OCI-LY3 (cell line): ENCODE results near the gene ATP2B1.

ENCODE experiments used
- H2AFZ ChIP-seq: fragments of 200-600, 300-600 bp; shearing (Covaris generic); 2 replicates; pipeline ENCODE4 v1.6.0; 2014; ENCODE audit warnings: antibody characterized with exemption, low read depth, low read length
- H3K27ac ChIP-seq: fragments of 200-600, 300-600 bp; sonication (generic); 2 replicates; pipeline ENCODE4 v1.5.1; 2014; ENCODE audit warnings: mild to moderate bottlenecking, low read length, moderate library complexity, mixed read lengths
- H3K27me3 ChIP-seq: fragments of 200-600, 300-600 bp; sonication (generic); 2 replicates; pipeline ENCODE4 v1.6.1; 2014; ENCODE audit warnings: low read depth, low read length, mixed read lengths
- H3K36me3 ChIP-seq: fragments of 200-600, 300-600 bp; sonication (generic); replicated peaks from 2 replicates; pipeline ENCODE3; 2014; ENCODE audit warnings: low read depth, low read length, mixed read lengths
- H3K4me1 ChIP-seq: fragments of 300-600, 200-600 bp; sonication (generic); 2 replicates; pipeline ENCODE4 v1.6.1; 2014; ENCODE audit warnings: low read length, mixed read lengths
- H3K4me2 ChIP-seq: fragments of 200-600, 300-600 bp; sonication (generic); 2 replicates; pipeline ENCODE4 v1.6.1; 2014; ENCODE audit warnings: low read length, mixed read lengths
- H3K4me3 ChIP-seq: fragments of 300-600, 200-600 bp; sonication (generic); 2 replicates; pipeline ENCODE4 v1.5.1; 2014; ENCODE audit warnings: antibody characterized with exemption, mild to moderate bottlenecking, low read length, moderate library complexity
- H3K79me2 ChIP-seq: fragments of 300-600, 200-600 bp; shearing (Covaris generic); 2 replicates; pipeline ENCODE4 v1.6.1; 2014; ENCODE audit warnings: mild to moderate bottlenecking, low read length, mixed read lengths
- H3K9ac ChIP-seq: fragments of 300-600, 200-600 bp; shearing (Covaris generic); 2 replicates; pipeline ENCODE4 v1.6.0; 2014; ENCODE audit warnings: mild to moderate bottlenecking, low read length, moderate library complexity
- H3K9me3 ChIP-seq: fragments of 200-600, 300-600 bp; shearing (Covaris generic); 2 replicates; pipeline ENCODE4 v1.6.1; 2014; ENCODE audit warnings: low read length, mixed read lengths; ENCODE audit not compliant: insufficient read depth
- H4K20me1 ChIP-seq: fragments of 200-600, 300-600 bp; sonication (generic); 2 replicates; pipeline ENCODE4 v1.6.1; 2016; ENCODE audit warnings: low read length, mixed read lengths; ENCODE audit not compliant: insufficient read depth
- EZH2phosphoT487 ChIP-seq: fragments of 200-600 bp; shearing (Covaris generic); IDR thresholded peaks from 2 replicates; pipeline ENCODE4 v1.6.1; 2018; ENCODE audit warnings: antibody characterized with exemption, mixed run types, low read depth
- TF ChIP-seq, protein P1 (sequence below): fragments of 200-600, 300-600 bp; sonication (generic); IDR thresholded peaks from 2 replicates; pipeline ENCODE4 v1.5.1; 2014; ENCODE audit warnings: antibody characterized with exemption, low read length, low read depth

Gene ATP2B1

DNA sequence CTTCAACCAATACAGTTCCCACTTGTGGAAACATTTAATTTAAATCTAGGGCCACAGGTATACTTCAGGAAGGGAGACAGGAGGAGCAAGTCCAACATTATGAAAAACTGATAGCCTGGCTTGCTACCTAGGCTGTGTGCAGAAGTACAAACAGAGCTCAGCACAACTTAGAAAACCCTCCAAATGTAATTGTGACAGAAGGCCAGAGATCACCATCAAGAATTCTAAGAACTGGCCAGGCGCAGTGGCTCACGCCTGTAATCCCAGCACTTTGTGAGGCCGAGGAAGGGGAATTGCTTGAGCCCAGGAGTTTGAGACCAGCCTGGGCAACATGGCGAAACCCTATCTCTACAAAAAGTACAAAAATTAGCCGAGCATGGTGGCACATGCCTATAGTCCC is 14.1 kb downstream of the ATP2B1 start:
- no peak overlapping the region for H2AFZ ChIP-seq
- H3K9me3 ChIP-seq: no peaks in the 10 kb centered on the region
- H3K79me2 ChIP-seq: peaks cover 100% of the 10 kb centered on the region
- H3K9ac ChIP-seq: no peak overlapping the region
- no peak overlapping the region for H3K4me3 ChIP-seq
- no peak overlapping the region for H3K4me2 ChIP-seq
- H3K4me1 ChIP-seq: peaks cover 9% of the 10 kb centered on the region; the same call in 1 of the 2 replicates
- TF ChIP-seq, protein P1, sequence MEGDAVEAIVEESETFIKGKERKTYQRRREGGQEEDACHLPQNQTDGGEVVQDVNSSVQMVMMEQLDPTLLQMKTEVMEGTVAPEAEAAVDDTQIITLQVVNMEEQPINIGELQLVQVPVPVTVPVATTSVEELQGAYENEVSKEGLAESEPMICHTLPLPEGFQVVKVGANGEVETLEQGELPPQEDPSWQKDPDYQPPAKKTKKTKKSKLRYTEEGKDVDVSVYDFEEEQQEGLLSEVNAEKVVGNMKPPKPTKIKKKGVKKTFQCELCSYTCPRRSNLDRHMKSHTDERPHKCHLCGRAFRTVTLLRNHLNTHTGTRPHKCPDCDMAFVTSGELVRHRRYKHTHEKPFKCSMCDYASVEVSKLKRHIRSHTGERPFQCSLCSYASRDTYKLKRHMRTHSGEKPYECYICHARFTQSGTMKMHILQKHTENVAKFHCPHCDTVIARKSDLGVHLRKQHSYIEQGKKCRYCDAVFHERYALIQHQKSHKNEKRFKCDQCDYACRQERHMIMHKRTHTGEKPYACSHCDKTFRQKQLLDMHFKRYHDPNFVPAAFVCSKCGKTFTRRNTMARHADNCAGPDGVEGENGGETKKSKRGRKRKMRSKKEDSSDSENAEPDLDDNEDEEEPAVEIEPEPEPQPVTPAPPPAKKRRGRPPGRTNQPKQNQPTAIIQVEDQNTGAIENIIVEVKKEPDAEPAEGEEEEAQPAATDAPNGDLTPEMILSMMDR: no peak
- TF ChIP-seq EZH2phosphoT487: no peak
- no peak overlapping the region for H3K27ac ChIP-seq
- peaks cover 89% of the 10 kb centered on the region for H4K20me1 ChIP-seq
- no peaks in the 10 kb centered on the region for H3K27me3 ChIP-seq
- H3K36me3 ChIP-seq: no peaks in the 10 kb centered on the region

DNA sequence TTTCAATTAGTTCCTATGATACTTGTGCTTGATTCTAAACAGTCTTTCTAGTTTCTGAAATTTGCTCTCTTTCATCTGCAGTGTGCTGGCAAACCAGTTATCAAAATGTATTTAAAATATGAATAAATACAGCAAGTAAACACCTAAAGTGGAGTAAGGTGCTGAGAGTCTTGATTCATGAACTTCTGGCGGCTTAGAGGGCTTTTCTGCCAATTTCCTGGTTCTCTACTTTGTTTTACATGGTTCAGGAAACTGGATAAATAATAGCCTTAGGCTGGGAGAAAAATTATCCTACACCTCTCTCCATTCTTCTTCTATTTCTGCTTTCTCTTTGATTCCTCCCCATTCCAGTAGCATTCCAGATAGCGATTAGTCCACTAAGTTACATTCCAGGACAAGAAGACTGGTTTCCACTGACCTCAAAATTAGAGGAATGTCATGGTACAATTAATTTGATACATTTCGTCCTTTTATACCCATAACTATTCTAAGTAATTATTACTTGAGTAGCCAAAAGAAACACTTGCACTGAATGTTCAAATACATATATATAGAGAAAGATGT is 14.9 kb downstream of the ATP2B1 start:
- Histone ChIP-seq H3K4me1 (peaks cover 9% of the 10 kb centered on the region; the same call in 1 of the 2 replicates), H4K20me1 (peaks cover 89% of the 10 kb centered on the region), H3K9ac (no peak overlapping the region), H3K36me3 (no peaks in the 10 kb centered on the region), H3K27me3 (no peaks in the 10 kb centered on the region), H3K9me3 (no peaks in the 10 kb centered on the region), H3K27ac (no peak overlapping the region), H3K4me3 (no peak overlapping the region), H3K79me2 (peaks cover 100% of the 10 kb centered on the region), H3K4me2 (no peak overlapping the region), H2AFZ (no peak overlapping the region)
- no peak for TF ChIP-seq EZH2phosphoT487
- TF ChIP-seq, protein P1: no peak

DNA sequence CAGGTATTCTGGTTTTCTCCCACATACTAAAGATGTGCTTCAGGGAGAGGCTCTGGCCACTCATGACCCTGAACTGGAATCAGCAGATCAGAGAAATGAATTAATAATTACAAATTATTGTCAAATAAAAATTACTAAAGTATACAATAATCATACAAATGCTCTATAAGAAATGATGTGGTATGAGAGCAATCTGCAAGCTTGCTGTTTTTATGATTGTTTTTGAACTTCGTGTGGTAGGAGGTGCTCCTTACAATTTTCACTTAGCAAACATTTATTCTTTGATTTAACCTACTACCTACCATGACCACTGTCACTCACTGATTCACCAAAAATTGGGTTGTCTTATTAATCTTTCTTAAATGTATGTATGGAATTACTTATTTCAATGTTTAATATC is 16.2 kb downstream of the ATP2B1 start:
- Histone ChIP-seq H3K4me2 (no peak overlapping the region), H4K20me1 (peaks cover 89% of the 10 kb centered on the region), H3K79me2 (peaks cover 100% of the 10 kb centered on the region), H3K36me3 (no peaks in the 10 kb centered on the region), H3K27me3 (no peaks in the 10 kb centered on the region), H3K4me1 (peaks cover 9% of the 10 kb centered on the region; the same call in 1 of the 2 replicates), H3K9ac (no peak overlapping the region), H3K27ac (no peak overlapping the region), H3K4me3 (no peak overlapping the region), H3K9me3 (no peaks in the 10 kb centered on the region), H2AFZ (no peak overlapping the region)
- TF ChIP-seq, protein P1: no peak
- no peak for TF ChIP-seq EZH2phosphoT487

DNA sequence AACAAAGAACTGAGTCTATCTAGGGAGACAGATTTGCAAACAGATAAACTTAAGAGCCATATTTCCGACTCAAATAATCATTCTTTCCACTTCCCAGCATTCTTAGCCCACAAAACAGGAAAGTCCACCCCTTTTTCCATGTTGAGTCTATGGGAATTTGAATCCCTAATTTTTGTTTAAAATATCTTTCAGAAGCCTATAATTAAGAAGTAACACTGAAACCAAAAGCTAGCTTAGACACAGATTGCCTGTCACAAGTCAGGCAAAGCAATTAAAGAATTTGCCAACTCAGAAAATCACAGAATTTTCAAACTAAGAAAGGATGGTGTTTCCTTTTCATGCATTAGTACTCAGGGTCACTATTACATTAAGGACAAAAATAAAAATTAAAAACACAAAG is 17.0 kb downstream of the ATP2B1 start:
- H2AFZ ChIP-seq: no peak overlapping the region
- no peaks in the 10 kb centered on the region for H3K9me3 ChIP-seq
- peaks cover 8% of the 10 kb centered on the region; the same call in 1 of the 2 replicates for H3K4me1 ChIP-seq
- TF ChIP-seq, protein P1: no peak
- no peak for TF ChIP-seq EZH2phosphoT487
- H3K9ac ChIP-seq: no peak overlapping the region
- no peak overlapping the region for H3K27ac ChIP-seq
- no peak overlapping the region for H3K4me3 ChIP-seq
- no peak overlapping the region for H3K4me2 ChIP-seq
- H3K36me3 ChIP-seq: no peaks in the 10 kb centered on the region
- no peaks in the 10 kb centered on the region for H3K27me3 ChIP-seq
- H3K79me2 ChIP-seq: peaks cover 100% of the 10 kb centered on the region
- peaks cover 89% of the 10 kb centered on the region for H4K20me1 ChIP-seq
